ENCODE measurements around the gene MGAT5B. TPM values are rescaled to one million over a fixed set of nuclear protein-coding genes. Genes with fewer than 3 reads are reported as not detected.

Gene MGAT5B
- total RNA-seq, 3 donors from 2014 or later, result 0.18 to 0.41 (median 0.21) TPM

DNA sequence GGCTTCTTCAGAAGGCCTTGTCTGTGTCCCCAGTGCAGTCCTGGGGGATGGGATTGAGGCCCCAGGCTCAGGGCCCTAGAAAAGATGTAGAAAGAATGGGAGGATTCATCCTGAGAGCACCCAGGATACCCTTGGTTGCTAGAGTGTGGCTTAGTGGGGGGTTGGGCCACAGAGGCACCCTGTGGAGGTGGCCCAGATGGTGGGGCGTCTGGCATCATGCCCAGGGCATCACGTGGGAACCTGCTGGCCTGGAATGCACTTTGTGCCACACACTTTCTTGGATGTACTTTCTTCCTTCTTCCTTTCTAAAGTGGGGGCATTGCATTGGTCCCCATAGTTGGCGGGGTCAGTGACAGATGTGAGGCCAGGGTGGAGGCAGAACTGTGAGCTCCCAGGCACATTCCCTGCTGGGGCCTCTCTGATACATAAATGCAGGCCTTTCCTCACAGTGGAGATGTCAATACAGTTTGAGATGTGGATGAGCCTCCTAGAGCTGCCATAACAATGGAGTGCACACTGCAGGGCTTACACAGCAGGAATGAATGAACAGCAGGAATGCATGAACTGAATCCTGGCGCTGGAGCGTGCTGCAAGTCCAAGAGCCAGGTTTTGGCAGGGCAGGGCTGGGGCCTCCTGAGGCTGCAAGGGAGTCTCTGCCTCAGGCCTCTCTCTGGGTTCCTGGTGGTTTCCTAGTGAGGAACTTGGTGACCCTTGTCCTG lies 43.3 kb downstream of the MGAT5B start:
- DNase-seq (no peak), ATAC-seq (no peak)
- Mint-ChIP-seq H3K9me3 (no peaks in the 10 kb centered on the region), H3K4me3 (no peak overlapping the region), H3K27me3 (ENCODE audit: low read depth) (peaks cover 9% of the 10 kb centered on the region), H3K36me3 (ENCODE audit: insufficient read depth) (no peaks in the 10 kb centered on the region), H3K4me1 (ENCODE audit: low read depth) (no peaks in the 10 kb centered on the region)

DNA sequence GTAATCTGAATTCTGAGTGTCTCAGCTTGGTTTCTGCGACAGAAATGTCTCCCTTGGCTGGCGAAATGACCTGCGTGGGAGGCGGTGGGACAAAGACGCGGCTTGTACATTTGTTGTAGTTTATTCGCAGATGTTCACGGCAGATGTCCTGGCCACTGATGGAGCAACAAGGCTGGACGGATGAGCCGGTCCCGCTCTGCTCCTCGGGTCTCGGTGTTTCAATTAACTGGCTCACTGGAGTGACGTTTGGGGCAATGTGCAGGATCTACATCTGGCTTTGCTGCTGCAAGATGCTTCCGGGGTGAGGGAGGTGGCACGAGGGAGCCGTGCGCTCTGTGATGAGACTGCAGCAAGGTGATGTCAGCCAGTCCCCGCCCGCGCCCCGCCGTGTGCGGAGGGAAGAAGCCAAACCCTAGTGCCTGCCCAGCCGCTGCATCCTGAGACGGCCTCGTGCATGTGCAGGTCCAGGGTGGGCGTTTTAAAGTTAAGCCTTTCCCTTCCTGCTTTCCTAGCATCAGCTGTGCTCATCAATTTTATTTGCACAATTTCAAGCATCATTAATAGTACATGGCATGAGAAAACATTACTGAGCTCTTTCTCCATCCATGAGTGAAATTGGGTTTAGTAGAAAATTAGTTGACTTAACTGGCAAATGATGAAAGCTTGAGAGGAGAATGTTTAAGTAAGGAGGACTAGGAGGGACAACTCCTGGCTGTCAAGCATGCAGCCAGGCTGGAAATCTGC lies 44.4 kb downstream of the MGAT5B start:
- Mint-ChIP-seq H3K27me3 (ENCODE audit: low read depth) (peaks cover 9% of the 10 kb centered on the region), H3K4me1 (ENCODE audit: low read depth) (no peaks in the 10 kb centered on the region)

DNA sequence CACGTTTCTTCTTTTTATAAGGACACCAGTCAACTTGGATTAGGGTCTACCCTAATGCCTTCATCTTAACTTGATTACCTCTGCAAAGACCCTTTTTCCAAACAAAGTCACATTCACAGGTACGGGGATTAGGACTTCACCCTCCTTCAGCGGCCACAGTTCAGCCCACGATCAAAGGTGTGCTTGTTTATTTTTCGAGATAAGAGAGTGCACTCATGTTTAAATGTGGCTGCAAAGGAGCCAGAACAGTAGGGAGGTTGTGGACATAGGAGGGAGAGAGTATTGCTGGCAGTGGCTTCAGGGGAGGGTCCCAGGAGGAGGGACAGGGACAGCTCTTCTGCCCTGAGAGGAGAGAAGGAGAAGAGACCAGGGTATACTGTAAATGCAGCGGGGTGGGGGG lies 46.7 kb downstream of the MGAT5B start:
- DNase-seq, result no peak
- H3K27me3 Mint-ChIP-seq (ENCODE audit: low read depth), result peaks cover 4% of the 10 kb centered on the region
- H3K36me3 Mint-ChIP-seq (ENCODE audit: insufficient read depth), result no peaks in the 10 kb centered on the region
- no peaks in the 10 kb centered on the region for H3K4me1 Mint-ChIP-seq (ENCODE audit: low read depth)
- ATAC-seq, result no peak
- H3K4me3 Mint-ChIP-seq, result no peak overlapping the region
- no peaks in the 10 kb centered on the region for H3K9me3 Mint-ChIP-seq

More for the DNA sequence above, 44.4 kb downstream of the MGAT5B start:
- no peaks in the 10 kb centered on the region for H3K36me3 Mint-ChIP-seq (ENCODE audit: insufficient read depth)
- ATAC-seq (no peak), DNase-seq (no peak)
- H3K4me3 Mint-ChIP-seq, result no peak overlapping the region
- H3K9me3 Mint-ChIP-seq, result no peaks in the 10 kb centered on the region

DNA sequence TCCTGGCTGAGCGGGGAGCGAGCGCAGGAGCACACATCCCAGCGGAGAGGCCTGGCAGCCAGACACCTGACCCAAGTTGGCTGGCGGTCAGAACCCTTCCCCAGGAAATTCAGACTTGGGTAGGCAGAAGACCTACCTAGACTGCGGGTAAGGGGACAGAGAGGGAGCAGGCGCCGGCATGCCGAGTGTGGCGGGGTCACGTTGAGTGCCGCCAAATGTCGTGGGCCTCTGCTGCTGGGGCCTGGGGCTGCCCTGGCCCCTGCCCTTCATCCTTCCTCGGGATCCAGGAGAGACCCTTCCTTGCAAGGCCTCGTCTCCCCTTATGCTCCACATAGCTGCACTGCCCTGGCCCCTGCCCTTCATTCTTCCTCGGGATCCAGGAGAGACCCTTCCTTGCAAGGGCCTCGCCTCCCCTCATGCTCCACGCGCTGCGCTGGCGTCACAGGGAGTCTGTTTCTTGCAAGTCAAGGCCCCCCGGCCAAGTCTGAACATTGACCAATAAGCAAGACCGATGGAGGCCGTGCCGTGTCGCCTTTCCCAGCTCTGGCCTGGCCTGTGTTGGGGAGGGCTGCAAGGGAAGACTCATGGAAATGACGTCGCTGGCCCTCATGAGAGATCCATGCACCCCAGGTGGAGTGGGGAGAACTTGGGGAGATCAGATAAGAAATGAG lies 47.8 kb downstream of the MGAT5B start:
- ATAC-seq, result no peak
- Mint-ChIP-seq H3K4me3 (no peak overlapping the region), H3K4me1 (ENCODE audit: low read depth) (no peaks in the 10 kb centered on the region), H3K9me3 (no peaks in the 10 kb centered on the region), H3K36me3 (ENCODE audit: insufficient read depth) (no peaks in the 10 kb centered on the region), H3K27me3 (ENCODE audit: low read depth) (peaks cover 4% of the 10 kb centered on the region)
- no peak for DNase-seq

DNA sequence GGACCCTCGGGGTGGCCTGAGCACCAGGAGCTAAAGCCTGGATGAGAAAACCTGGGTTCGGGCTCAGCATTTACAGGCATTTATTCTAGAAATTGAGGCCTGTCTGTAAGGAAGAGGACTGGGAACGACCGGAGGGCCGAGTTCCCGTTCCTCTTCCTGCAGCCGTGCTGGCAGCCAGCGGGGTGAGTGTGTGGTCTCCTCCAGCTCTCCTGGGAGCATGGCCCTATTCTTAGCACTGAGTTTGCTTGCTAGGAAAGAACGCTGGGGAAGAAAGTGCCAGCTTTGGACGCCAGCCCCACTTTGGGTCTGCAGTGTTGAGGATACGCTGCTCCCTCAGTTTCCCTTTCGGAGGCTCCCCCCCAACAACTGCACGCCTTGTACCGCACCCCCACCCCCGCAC lies 49.6 kb downstream of the MGAT5B start:
- H3K27me3 Mint-ChIP-seq (ENCODE audit: low read depth), result peaks cover 4% of the 10 kb centered on the region
- H3K9me3 Mint-ChIP-seq, result no peaks in the 10 kb centered on the region
- DNase-seq (no peak), ATAC-seq (no peak)
- no peaks in the 10 kb centered on the region for H3K4me1 Mint-ChIP-seq (ENCODE audit: low read depth)
- no peak overlapping the region for H3K4me3 Mint-ChIP-seq
- no peaks in the 10 kb centered on the region for H3K36me3 Mint-ChIP-seq (ENCODE audit: insufficient read depth)

DNA sequence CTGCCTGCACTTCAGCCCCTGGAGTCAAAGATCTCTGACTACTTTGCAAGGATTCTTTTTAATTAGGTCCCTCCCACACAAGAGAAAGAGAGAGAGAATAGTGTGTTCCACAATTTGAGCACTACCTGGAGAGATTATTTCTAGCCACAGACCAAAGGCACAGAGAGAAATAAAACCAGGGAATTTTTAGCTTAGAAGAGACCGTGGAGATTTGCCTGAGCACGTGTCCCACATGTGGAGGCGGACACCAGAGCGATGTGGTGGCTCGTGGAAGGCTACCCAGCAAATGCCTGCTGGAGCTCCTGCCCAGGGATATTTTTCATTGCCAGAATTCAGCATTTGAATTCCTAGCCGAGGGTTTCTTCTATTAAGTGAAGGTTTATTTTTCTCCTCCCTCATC lies 50.6 kb downstream of the MGAT5B start:
- ATAC-seq (no peak), DNase-seq (no peak)
- Mint-ChIP-seq H3K4me1 (ENCODE audit: low read depth) (no peaks in the 10 kb centered on the region), H3K9me3 (no peaks in the 10 kb centered on the region), H3K36me3 (ENCODE audit: insufficient read depth) (no peaks in the 10 kb centered on the region), H3K27me3 (ENCODE audit: low read depth) (peaks cover 4% of the 10 kb centered on the region), H3K4me3 (no peak overlapping the region)

DNA sequence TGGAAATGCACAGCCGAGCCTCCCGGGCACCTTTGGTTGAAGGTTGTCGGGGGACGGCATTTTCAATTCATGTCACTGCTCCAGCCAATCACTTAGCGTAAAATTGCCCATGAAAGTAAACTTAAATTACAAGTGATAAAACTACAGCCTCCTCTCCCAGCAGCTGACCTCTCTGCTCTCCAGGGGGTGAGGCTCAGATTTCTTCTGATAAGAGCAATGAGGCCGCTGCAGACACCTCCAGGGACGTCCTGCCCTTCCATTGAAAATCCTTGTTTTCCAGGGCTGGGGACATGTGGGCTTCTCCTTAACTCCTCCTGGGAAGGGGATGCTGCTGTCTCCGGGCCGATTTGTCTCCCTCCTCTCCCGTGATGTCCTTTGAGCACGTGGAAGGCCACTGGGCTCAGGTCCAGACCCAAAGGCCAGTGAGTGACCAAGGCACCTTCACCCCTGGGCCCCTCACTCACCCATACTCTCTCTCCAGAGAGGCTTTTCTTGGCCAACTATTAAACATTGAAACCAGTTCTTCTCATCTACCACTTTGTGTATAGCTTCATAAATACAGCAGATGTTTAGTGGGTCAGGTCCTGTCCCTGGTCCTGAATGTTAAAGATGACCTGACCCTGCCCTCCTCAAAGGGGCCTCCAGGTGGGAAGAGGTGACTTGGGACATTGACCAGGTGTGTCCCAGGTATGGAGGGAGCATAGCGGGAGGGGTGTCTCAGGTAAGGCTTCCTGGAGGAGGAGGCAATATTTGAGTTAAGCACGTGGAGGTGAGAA lies 52.3 kb downstream of the MGAT5B start:
- no peaks in the 10 kb centered on the region for H3K4me1 Mint-ChIP-seq (ENCODE audit: low read depth)
- no peaks in the 10 kb centered on the region for H3K9me3 Mint-ChIP-seq
- no peak for ATAC-seq
- no peak for DNase-seq
- H3K27me3 Mint-ChIP-seq (ENCODE audit: low read depth), result no peaks in the 10 kb centered on the region
- no peak overlapping the region for H3K4me3 Mint-ChIP-seq
- H3K36me3 Mint-ChIP-seq (ENCODE audit: insufficient read depth), result no peaks in the 10 kb centered on the region

DNA sequence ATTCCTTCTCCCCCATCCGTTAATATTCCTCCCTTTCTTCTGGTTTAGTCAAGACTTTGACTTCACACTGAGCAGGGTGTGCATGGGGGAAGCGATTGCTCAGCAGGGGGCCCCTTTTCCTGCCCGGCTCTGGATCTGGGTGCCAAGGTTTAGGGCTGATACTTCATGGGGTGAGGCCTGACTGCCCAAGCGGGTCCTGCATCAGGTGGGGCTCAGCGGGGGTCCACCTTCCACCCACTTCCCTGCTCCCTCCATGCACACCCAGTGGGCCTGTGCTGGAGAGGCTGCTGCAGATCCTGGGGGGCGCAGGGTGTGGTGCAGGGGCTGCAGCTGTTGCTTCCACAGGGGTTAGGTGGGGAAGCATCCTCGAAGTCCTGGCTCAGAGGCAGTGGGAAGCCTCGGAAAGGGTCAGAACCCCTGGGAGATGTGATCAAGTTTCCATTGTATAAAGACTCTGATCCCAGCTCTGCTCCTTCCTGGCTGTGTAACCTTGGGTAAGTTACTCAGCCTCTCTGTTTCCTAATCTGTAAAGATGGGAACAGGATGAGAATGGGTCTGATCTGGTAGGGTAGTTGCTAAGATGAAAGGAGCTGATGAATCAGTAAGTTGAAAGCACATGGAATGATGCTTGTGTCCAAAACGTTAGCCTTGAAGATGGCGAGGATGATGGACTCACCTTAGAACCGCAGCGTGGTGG lies 53.3 kb downstream of the MGAT5B start:
- no peaks in the 10 kb centered on the region for H3K36me3 Mint-ChIP-seq (ENCODE audit: insufficient read depth)
- ATAC-seq, result no peak
- DNase-seq, result no peak
- H3K4me3 Mint-ChIP-seq, result no peak overlapping the region
- H3K4me1 Mint-ChIP-seq (ENCODE audit: low read depth), result no peaks in the 10 kb centered on the region
- no peaks in the 10 kb centered on the region for H3K27me3 Mint-ChIP-seq (ENCODE audit: low read depth)
- H3K9me3 Mint-ChIP-seq, result no peaks in the 10 kb centered on the region

DNA sequence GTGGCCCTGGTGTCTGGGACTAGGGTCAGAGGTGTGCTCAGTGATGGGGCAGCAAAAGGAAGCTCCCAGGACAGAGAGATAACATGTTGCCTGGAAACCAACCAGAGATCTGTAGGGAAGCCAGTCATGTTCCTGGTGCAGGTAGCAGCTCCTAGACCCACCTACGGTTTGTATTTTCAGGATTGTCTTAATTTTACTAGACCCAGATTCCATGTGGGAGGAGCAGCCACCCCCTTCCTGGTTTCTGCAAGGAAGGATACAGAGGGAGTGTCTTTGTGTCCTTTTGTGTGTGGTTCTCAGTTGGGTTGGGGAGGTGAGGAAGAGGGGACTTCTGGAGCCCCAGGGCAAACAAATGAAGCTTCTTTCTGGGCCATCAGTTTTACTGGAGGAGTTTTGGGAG lies 53.9 kb downstream of the MGAT5B start:
- Mint-ChIP-seq H3K4me3 (no peak overlapping the region), H3K27me3 (ENCODE audit: low read depth) (no peaks in the 10 kb centered on the region), H3K9me3 (no peaks in the 10 kb centered on the region), H3K36me3 (ENCODE audit: insufficient read depth) (no peaks in the 10 kb centered on the region), H3K4me1 (ENCODE audit: low read depth) (no peaks in the 10 kb centered on the region)
- DNase-seq, result no peak
- no peak for ATAC-seq

DNA sequence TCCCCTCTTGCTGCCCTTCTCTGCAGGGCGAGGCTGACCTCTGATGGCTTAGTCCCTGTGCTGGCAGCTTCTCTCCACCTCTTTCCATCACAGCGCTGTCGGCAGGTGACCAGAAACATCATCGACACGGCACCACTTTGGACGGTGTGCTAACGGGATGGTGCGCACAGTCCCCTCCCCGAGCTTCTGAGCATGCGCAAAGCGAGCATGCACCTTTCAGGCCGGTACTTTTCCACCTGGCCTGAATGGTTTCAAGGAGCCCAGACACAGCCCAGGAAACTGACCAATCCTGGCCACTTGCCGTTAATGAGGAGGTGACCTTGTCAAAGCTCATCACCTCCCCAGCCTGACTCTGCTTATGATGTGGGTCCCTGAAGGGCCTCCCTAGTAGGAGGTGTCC lies 54.8 kb downstream of the MGAT5B start:
- no peaks in the 10 kb centered on the region for H3K4me1 Mint-ChIP-seq (ENCODE audit: low read depth)

DNA sequence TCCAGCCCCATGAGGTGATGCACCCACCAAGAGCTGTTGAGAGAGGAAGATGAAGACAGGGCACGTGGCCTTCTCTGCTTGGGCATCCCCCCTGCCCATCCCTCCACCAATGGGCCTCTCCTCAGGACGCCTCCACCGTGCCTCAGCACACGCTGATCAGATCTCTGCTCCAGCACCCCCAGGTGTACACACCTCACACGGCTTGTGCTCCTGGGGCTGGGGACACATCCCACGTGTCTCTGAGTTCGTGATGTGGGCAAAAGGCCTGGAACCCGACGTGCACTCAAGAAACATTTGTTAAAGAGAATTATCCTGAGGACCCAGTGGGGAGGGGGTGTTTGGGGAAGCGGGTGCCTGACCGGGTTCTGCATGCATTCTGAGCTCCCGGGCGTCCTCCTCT lies 55.3 kb downstream of the MGAT5B start:
- H3K27me3 Mint-ChIP-seq (ENCODE audit: low read depth), result peaks cover 7% of the 10 kb centered on the region
- ATAC-seq (no peak), DNase-seq (no peak)
- no peak overlapping the region for H3K4me3 Mint-ChIP-seq
- H3K9me3 Mint-ChIP-seq, result no peaks in the 10 kb centered on the region
- no peaks in the 10 kb centered on the region for H3K4me1 Mint-ChIP-seq (ENCODE audit: low read depth)
- no peaks in the 10 kb centered on the region for H3K36me3 Mint-ChIP-seq (ENCODE audit: insufficient read depth)

More for the DNA sequence above, 54.8 kb downstream of the MGAT5B start:
- Mint-ChIP-seq H3K36me3 (ENCODE audit: insufficient read depth) (no peaks in the 10 kb centered on the region), H3K9me3 (no peaks in the 10 kb centered on the region), H3K27me3 (ENCODE audit: low read depth) (peaks cover 4% of the 10 kb centered on the region), H3K4me3 (no peak overlapping the region)
- DNase-seq, result no peak
- no peak for ATAC-seq

DNA sequence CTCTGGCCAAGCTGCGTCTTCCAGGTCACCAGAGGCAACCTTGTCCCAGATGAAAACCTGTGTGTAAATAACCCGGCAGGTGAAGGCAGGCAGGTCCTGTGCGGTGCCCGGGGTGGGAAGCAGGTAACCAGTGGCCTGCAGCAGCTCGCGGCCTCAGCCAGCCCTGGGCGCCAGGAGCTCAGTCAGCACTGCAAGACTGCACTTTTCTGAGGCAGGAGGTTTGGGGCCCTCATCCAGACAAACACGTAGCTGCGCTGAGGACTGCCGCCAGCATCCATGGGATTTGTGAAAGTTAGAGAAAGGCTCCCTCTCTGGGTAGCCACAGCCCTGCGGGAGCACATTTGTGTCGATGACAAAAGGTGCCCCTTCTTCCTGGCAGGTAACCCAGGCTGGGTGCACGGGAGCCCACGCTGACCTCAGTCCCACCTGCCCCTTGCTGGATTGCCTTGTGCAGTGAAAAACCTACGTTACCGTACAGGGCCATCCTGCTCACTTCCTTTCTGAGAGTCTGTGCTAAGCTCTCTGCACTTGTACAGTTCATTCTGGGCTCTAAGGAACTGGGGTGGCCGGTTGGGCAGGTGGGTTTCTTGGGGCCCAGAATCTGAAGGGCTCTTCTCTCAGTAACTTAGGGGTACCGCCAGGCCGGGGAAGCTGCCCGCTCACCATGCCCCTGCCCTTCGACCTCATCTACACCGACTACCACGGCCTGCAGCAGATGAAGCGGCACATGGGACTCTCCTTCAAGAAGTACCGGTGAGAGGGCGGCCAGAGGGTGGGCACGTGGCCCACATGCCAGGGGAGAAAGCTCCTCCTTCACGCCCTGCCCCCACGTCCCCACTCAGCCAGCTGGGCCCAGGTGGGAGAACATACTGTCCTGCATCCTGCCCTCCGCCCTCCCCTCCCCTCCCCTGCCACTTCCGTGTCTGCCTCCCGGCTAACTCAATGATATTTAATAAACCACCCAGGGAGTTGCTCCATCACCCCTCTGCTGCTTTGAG lies 56.4 kb downstream of the MGAT5B start:
- DNase-seq, result no peak
- H3K4me3 Mint-ChIP-seq, result no peak overlapping the region
- no peak for ATAC-seq
- H3K27me3 Mint-ChIP-seq (ENCODE audit: low read depth), result peaks cover 7% of the 10 kb centered on the region
- no peaks in the 10 kb centered on the region for H3K36me3 Mint-ChIP-seq (ENCODE audit: insufficient read depth)
- no peaks in the 10 kb centered on the region for H3K4me1 Mint-ChIP-seq (ENCODE audit: low read depth)
- no peaks in the 10 kb centered on the region for H3K9me3 Mint-ChIP-seq

DNA sequence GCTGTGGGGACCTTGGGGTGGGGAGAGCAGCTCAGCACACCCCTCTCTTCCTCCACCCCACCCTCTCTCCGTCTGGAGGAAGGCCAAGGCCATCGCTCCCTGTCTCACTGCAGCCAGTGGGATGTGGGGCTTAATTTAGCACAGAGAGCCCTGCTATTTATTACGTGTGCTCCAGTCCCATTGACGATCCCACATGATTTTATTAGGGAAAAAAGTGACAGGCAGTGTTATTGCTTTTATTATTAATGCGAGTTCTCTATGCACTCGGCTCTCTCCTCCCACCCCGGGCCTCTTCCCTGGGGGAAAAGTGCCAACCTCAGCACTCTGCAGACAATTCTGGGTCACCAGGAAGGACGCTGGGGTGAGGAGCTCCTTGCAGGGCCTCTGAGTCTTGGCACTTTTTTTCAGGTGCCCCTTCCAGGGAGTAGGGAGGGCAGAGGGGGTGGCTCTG lies 57.3 kb downstream of the MGAT5B start:
- ATAC-seq (no peak), DNase-seq (no peak)
- Mint-ChIP-seq H3K36me3 (ENCODE audit: insufficient read depth) (no peaks in the 10 kb centered on the region), H3K27me3 (ENCODE audit: low read depth) (peaks cover 7% of the 10 kb centered on the region), H3K4me1 (ENCODE audit: low read depth) (no peaks in the 10 kb centered on the region), H3K9me3 (no peaks in the 10 kb centered on the region), H3K4me3 (no peak overlapping the region)

All from activated T-cell treated with anti-CD3 and anti-CD28 coated beads, Interleukin-2, amount 50 U/mL, for 4 hours (primary cell).